ENCODE results near the gene NARS2. TPM values are rescaled to one million over a fixed set of nuclear protein-coding genes. Genes with fewer than 3 reads are reported as not detected.
"Not testable (repeated sequence)": the region's sequence is repeated elsewhere in the genome, so short reads cannot be mapped to it uniquely, and the experiment has no call there.

Gene NARS2
- total RNA-seq, 1 donor from 2014 or later: 17.5 TPM

DNA sequence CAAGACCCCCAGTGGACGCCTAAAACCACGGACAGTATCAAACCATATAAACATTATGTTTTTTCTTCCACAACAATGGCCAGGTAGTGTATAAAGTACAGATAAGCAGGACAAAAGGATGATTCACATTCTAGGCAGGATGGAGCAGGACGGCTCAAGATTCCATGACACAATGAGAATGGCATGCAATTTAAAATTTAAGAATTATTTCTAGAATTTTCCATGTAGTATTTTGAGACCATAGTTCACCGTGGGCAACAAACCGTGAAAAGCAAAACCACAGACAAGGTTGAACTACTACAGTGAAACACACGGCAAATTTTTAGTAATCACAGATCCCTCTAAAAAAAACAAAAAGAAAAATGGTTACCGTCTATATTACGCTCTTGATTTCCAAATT, 7.5 kb downstream of the NARS2 start:
- TF ChIP-seq, protein P1, sequence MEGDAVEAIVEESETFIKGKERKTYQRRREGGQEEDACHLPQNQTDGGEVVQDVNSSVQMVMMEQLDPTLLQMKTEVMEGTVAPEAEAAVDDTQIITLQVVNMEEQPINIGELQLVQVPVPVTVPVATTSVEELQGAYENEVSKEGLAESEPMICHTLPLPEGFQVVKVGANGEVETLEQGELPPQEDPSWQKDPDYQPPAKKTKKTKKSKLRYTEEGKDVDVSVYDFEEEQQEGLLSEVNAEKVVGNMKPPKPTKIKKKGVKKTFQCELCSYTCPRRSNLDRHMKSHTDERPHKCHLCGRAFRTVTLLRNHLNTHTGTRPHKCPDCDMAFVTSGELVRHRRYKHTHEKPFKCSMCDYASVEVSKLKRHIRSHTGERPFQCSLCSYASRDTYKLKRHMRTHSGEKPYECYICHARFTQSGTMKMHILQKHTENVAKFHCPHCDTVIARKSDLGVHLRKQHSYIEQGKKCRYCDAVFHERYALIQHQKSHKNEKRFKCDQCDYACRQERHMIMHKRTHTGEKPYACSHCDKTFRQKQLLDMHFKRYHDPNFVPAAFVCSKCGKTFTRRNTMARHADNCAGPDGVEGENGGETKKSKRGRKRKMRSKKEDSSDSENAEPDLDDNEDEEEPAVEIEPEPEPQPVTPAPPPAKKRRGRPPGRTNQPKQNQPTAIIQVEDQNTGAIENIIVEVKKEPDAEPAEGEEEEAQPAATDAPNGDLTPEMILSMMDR (IDR thresholded peaks at IDR 0.05; ENCODE audit: borderline replicate concordance): no peak
- intact Hi-C loops (cut with micrococcal nuclease): loop anchor here (10.0 kb wide), 2 partner anchors 152 to 342 kb away; partner anchors contain the start of gene GAB2
- no peak for DNase-seq
- H3K4me1 ChIP-seq: peaks cover 8% of the 10 kb centered on the region
- peaks cover 66% of the 10 kb centered on the region for H3K36me3 ChIP-seq
- H3K9me3 ChIP-seq (replicated peaks): no peaks in the 10 kb centered on the region
- no peak overlapping the region for H3K4me3 ChIP-seq
- no peak overlapping the region for H3K27ac ChIP-seq (replicated peaks)
- H3K27me3 ChIP-seq (ENCODE audit: low read depth): no peaks in the 10 kb centered on the region

DNA sequence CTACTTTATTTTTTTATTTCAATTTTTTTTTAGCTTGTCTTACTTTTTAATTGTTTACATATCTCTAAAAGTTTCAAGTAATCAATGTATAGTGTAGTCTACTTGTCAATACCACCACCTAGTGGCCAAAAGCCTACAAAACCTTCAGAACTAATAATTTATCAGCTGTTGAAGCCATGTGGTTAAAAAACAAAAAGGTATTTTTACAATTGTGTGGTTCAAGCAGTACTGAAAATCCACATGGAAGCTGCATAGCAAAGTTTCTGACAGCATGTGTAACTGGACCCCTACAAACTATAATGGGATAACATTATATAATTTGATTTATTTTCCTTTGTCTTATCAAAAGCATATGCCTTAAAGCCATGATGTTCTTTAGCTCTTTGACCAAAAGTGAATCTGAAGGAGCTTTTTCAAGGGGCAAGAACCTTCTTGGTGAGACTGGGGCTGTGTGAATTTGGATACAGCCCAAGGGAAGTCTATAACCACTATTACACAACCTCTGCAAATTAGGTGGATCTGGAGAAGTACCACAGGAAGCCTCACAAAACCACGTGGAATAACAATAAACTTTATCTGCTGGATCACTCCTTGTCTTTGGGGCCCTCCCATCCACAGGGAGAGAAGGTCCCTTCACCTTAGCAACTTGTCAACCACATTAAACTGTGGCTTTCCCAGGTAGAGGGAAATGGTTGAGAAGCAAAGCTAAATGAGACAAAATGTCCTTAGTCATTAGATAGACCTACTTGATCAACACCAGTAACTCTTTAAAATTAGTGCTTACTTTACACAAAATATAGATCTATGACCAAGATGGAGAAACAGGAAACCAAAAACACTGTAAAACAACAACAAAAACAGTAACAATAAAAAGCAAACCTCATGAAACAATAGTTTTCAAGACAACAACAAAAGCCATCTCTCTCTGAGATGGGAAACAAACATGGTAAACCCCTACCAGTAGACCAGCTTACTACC, 9.9 kb downstream of the NARS2 start:
- no peak for DNase-seq
- TF ChIP-seq, protein P1 (IDR thresholded peaks at IDR 0.05; ENCODE audit: borderline replicate concordance): peak; percentile 79
- no peak overlapping the region for H3K27ac ChIP-seq (replicated peaks)
- peaks cover 49% of the 10 kb centered on the region for H3K36me3 ChIP-seq
- intact Hi-C loops (cut with micrococcal nuclease): loop anchor here (10.0 kb wide), 2 partner anchors 150 to 340 kb away; partner anchors contain the start of gene GAB2
- no peak overlapping the region for H3K4me3 ChIP-seq
- H3K9me3 ChIP-seq (replicated peaks): no peaks in the 10 kb centered on the region
- H3K4me1 ChIP-seq: peaks cover 32% of the 10 kb centered on the region
- no peaks in the 10 kb centered on the region for H3K27me3 ChIP-seq (ENCODE audit: low read depth)

DNA sequence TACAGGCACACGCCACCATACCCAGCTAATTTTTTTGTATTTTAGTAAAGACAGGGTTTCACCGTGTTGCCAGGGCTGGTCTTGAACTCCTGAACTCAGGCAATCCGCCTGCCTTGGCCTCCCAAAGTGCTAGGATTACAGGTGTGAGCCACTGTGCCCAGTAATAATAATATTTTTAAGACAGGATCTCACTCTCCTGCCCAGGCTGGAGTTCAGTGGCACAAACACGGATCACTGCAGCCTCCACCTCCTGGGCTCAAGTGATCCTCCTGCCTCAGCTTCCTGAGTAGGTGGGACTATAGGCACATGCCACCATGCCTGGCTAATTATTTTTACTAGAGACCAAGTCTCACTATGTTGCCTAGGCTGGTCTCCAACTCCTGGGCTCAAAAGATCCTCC, 10.6 kb downstream of the NARS2 start:
- Histone ChIP-seq H3K4me1 (peaks cover 32% of the 10 kb centered on the region), H3K36me3 (peaks cover 44% of the 10 kb centered on the region)
- not testable (repeated sequence) for H3K4me3 ChIP-seq; H3K27ac ChIP-seq (replicated peaks); H3K9me3 ChIP-seq (replicated peaks); DNase-seq; H3K27me3 ChIP-seq (ENCODE audit: low read depth)
- intact Hi-C loops (cut with micrococcal nuclease): loop anchor here (10.0 kb wide), 2 partner anchors 149 to 339 kb away; partner anchors contain the start of gene GAB2

DNA sequence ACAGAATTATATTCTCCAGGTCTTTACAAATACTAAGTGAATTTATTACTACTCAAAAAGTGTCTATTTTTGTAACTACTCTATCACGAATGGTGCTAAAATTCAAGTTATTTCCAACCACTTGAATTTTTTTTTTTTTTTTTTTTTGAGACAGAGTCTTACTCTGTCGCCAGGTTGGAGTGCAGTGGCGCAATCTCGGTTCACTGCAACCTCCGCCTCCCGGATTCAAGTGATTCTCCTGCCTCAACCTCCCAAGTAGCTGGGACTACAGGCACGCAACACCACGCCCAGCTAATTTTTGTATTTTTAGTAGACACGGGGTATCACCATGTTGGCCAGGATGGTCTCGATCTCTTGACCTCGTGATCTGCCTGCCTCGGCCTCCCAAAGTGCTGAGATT, 11.6 kb downstream of the NARS2 start:
- Histone ChIP-seq H3K4me1 (peaks cover 32% of the 10 kb centered on the region), H3K36me3 (peaks cover 34% of the 10 kb centered on the region)
- H3K9me3 ChIP-seq (replicated peaks); H3K4me3 ChIP-seq; H3K27ac ChIP-seq (replicated peaks); DNase-seq; H3K27me3 ChIP-seq (ENCODE audit: low read depth): not testable (repeated sequence)
- intact Hi-C loops (cut with micrococcal nuclease): loop anchor here (10.0 kb wide), 2 partner anchors 148 to 338 kb away; partner anchors contain the start of gene GAB2

DNA sequence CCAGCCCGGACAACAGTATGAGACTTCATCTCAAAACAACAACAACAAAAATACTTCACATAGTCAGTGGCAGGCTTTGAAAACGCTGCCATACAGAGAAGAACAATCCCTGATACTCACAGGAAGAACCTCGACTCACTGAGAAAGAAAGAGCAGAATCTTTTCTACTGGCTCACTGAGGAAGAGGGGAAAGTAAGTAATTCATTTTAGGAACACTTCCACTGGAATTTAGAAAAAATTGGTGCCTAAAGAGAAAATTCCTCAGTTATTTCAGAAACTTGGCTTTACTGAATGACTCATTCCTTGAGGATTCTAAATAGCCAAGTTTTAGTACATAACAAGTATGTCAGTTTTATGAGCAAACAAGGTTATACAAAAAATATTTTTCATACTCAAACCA, 12.3 kb downstream of the NARS2 start:
- no peak for DNase-seq
- TF ChIP-seq, protein P1 (IDR thresholded peaks at IDR 0.05; ENCODE audit: borderline replicate concordance): no peak
- intact Hi-C loops (cut with micrococcal nuclease): loop anchor here (10.0 kb wide), 2 partner anchors 148 to 338 kb away; partner anchors contain the start of gene GAB2
- peaks cover 27% of the 10 kb centered on the region for H3K36me3 ChIP-seq
- peaks cover 33% of the 10 kb centered on the region for H3K4me1 ChIP-seq
- H3K9me3 ChIP-seq (replicated peaks): no peaks in the 10 kb centered on the region
- peak overlapping the region; percentile 71 for H3K27ac ChIP-seq (replicated peaks)
- no peaks in the 10 kb centered on the region for H3K27me3 ChIP-seq (ENCODE audit: low read depth)
- H3K4me3 ChIP-seq: no peak overlapping the region

DNA sequence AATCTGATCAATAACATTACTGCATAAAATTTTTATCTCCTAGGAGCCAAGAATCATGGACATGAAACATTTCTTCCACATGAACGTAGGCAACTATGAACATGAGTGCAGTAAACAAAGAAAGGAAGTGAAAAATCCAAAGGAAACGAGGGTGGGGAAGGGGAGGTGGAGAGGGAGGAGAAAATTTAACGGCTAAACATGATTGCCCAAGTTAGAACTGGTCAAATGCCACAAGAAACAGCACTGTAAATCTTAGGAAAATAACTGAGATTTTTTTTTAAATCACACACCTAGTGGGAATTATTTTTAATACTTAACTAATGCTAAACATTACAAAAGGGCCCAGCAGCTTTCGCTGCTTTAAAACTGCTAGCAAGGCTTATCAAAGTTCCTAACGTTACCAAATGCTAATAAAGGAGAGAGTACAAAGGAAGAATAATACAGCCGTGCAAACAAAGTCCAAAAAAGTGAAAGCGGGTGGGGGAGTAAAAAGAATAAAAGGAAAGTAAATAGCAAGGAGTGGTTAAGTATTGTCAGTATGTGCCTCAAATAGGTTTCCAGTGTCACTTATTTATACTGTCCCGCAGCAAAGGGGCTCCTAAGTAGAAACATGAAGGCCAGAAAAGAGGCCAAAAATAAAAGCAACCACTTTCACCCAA, 13.7 kb downstream of the NARS2 start:
- H3K4me3 ChIP-seq: peak overlapping the region; percentile 36

More for the DNA sequence above, 13.7 kb downstream of the NARS2 start:
- peak overlapping the region; percentile 71 for H3K27ac ChIP-seq (replicated peaks)
- TF ChIP-seq, protein P1 (IDR thresholded peaks at IDR 0.05; ENCODE audit: borderline replicate concordance): no peak
- peaks cover 40% of the 10 kb centered on the region for H3K4me1 ChIP-seq
- no peaks in the 10 kb centered on the region for H3K27me3 ChIP-seq (ENCODE audit: low read depth)
- DNase-seq: no peak
- intact Hi-C loops (cut with micrococcal nuclease): loop anchor here (10.0 kb wide), 2 partner anchors 146 to 336 kb away; partner anchors contain the start of gene GAB2
- H3K9me3 ChIP-seq (replicated peaks): no peaks in the 10 kb centered on the region
- H3K36me3 ChIP-seq: peaks cover 18% of the 10 kb centered on the region
